Upper lobe of right lung (tissue), 1 donor: ENCODE results near the gene ENTPD8. TPM values are rescaled to one million over a fixed set of nuclear protein-coding genes. Genes with fewer than 3 reads are reported as not detected.
"Not testable (repeated sequence)": the region's sequence is repeated elsewhere in the genome, so short reads cannot be mapped to it uniquely, and the experiment has no call there.

ENCODE experiments used
- ATAC-seq: fragments of 200-7000 bp; cut with Tn5 transposase; one replicate; pipeline ENCODE4 v1.9.1; 2020; ENCODE audit warnings: mild to moderate bottlenecking, moderate library complexity
- DNase-seq: peaks from one replicate; pipeline ENCODE4 v3.0.0-alpha.2; 2020
- H3K27ac ChIP-seq: fragments of 200-600 bp; one replicate; pipeline ENCODE4 v1.8.0; 2022
- H3K27me3 ChIP-seq: fragments of 200-600 bp; one replicate; pipeline ENCODE4 v1.8.0; 2022; ENCODE audit warnings: mild to moderate bottlenecking
- H3K36me3 ChIP-seq: fragments of 200-600 bp; one replicate; pipeline ENCODE4 v1.8.0; 2022
- H3K4me1 ChIP-seq: fragments of 200-600 bp; one replicate; pipeline ENCODE4 v1.8.0; 2022
- H3K4me3 ChIP-seq: fragments of 200-600 bp; one replicate; pipeline ENCODE4 v1.8.0; 2022; ENCODE audit warnings: mild to moderate bottlenecking
- H3K9me3 ChIP-seq: fragments of 200-600 bp; one replicate; pipeline ENCODE4 v1.8.0; 2022
- intact Hi-C: fragments of 100-400 bp; cut with DNase I; formaldehyde crosslinking; loops from one replicate; pipeline ENCODE4 v1.11.0; 2022
- total RNA-seq: library from RNA; stranded (reverse); fragmentation: NEBNext Ultra II Directional; extraction: Animal tissue kit (Norgen Biotek cat#: 25700); gene quantifications from one replicate; pipeline ENCODE4 v1.2.1, GENCODE V29; 2021
- TF ChIP-seq, protein P1 (sequence below): fragments of 200-600 bp; IDR thresholded peaks from one replicate; pipeline ENCODE4 v1.8.0; 2022; ENCODE audit warnings: antibody characterized with exemption
- donor health status: DM: no; HTN: yes; CAD: no; lungs with severe emphysema.

Gene ENTPD8
- total RNA-seq, 1 donor from 2014 or later, result not detected

DNA sequence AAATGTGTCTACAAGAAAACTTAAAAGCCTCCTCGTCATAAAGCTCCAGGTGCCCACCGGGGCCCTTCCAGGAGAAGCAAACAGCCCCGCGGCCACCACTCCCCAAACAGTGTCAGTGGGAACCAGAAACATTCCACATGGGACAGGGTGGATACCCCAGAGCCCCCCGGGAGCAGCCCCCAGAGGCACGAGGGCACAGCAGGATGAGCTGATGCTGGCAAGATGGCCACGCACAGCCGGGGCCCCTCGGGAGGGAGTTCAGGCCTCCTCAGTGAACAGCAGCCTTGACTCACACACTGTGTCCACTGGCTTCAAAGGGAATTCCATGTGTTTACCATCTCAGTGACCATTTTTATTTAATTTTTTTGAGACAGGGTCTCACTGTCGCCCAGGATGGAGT, 28.7 kb downstream of the ENTPD8 start:
- ATAC-seq (no peak), DNase-seq (no peak)
- peaks cover 21% of the 10 kb centered on the region for H3K4me1 ChIP-seq
- no peaks in the 10 kb centered on the region for H3K9me3 ChIP-seq
- TF ChIP-seq, protein P1, sequence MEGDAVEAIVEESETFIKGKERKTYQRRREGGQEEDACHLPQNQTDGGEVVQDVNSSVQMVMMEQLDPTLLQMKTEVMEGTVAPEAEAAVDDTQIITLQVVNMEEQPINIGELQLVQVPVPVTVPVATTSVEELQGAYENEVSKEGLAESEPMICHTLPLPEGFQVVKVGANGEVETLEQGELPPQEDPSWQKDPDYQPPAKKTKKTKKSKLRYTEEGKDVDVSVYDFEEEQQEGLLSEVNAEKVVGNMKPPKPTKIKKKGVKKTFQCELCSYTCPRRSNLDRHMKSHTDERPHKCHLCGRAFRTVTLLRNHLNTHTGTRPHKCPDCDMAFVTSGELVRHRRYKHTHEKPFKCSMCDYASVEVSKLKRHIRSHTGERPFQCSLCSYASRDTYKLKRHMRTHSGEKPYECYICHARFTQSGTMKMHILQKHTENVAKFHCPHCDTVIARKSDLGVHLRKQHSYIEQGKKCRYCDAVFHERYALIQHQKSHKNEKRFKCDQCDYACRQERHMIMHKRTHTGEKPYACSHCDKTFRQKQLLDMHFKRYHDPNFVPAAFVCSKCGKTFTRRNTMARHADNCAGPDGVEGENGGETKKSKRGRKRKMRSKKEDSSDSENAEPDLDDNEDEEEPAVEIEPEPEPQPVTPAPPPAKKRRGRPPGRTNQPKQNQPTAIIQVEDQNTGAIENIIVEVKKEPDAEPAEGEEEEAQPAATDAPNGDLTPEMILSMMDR, result no peak
- no peaks in the 10 kb centered on the region for H3K36me3 ChIP-seq
- no peak overlapping the region for H3K4me3 ChIP-seq
- H3K27ac ChIP-seq, result peak overlapping the region; percentile 79
- H3K27me3 ChIP-seq, result no peaks in the 10 kb centered on the region
- intact Hi-C loops, result no loop called here

DNA sequence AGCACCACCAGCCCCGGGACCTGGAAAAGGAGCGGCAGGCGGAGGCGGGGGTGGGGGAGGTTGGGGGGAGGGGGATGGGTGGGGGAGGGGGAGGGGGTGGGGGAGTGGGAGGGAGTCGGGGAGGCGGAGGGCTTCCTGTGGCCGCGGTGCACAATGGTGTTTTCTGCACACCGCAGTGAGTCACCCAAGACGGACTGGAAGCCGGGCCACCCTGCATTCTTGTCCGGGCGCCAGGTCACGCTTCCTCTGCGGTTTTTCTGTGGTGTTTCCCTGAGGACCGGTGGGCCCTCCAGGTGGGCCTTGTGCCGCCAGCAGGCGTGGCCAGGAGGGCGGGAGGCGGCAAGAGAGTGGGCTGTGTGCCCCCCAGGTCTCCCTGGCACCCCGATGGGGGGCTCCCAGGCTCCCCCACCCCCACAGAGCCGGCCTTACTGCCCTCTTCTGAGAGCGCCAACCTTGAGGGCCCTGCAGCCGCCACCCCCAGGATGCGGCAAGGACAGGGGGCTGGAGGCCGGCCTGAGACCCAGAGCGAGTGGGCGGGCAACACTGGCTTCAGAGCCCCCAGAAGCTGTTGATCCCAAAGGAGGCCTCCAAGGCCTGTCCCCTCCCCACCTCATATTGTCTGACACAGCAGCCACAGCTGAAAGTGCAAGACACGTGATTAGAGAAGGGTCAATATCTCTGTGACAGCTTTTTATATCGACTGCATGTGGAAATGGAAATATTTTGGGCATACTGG, 29.3 kb downstream of the ENTPD8 start:
- peak; percentile 64 for ATAC-seq
- intact Hi-C loops, result no loop called here
- TF ChIP-seq, protein P1, result no peak
- peak overlapping the region; percentile 79 for H3K27ac ChIP-seq
- no peaks in the 10 kb centered on the region for H3K9me3 ChIP-seq
- H3K36me3 ChIP-seq, result no peaks in the 10 kb centered on the region
- H3K4me3 ChIP-seq, result no peak overlapping the region
- H3K4me1 ChIP-seq, result peaks cover 25% of the 10 kb centered on the region
- no peaks in the 10 kb centered on the region for H3K27me3 ChIP-seq
- DNase-seq, result peak; percentile 87

DNA sequence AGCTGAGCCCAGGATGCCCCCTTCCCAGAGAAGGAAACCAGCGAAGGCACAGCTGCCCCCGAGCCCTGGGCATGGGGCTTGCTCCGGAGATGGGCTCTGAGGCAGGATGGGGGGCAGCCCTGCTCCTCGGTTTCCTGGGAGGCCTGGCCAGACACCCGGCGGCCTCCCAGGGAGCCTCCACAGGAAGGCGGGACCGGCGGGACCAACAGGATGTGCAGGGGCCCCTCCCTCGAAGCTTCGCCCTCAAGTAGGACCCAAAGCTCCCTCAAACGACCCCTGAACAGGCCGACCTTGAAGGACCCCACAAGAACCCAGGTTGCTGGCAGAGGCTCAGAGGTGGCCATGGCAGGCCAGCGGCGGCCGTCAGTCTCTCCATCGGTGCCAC, 29.9 kb downstream of the ENTPD8 start:
- Histone ChIP-seq H3K27ac (peak overlapping the region; percentile 63), H3K9me3 (no peaks in the 10 kb centered on the region), H3K36me3 (no peaks in the 10 kb centered on the region), H3K4me1 (peaks cover 29% of the 10 kb centered on the region), H3K4me3 (peak overlapping the region; percentile 8), H3K27me3 (no peaks in the 10 kb centered on the region)
- TF ChIP-seq, protein P1, result no peak
- intact Hi-C loops, result no loop called here
- DNase-seq (no peak), ATAC-seq (no peak)

DNA sequence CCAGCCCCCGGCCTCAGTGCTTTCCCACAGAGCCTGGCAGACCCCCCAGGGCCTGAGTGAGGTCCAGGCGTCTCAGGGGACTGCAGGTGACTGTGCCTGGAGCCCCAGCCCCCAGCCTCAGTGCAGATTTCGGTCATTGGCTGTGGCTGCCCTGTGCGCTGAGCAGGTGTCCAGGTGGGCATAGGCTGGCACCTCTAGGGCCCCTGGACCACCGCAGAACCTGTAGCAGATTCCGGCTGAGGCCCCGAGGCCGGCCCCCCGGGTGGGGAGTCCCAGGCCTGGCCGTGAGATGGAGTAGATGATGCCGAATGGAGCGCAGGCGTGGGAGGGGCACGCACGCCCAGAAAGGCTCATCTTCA, 30.3 kb downstream of the ENTPD8 start:
- no peaks in the 10 kb centered on the region for H3K9me3 ChIP-seq
- peak overlapping the region; percentile 8 for H3K4me3 ChIP-seq
- intact Hi-C loops, result no loop called here
- ATAC-seq (no peak), DNase-seq (no peak)
- no peaks in the 10 kb centered on the region for H3K36me3 ChIP-seq
- peaks cover 30% of the 10 kb centered on the region for H3K4me1 ChIP-seq
- H3K27ac ChIP-seq, result peak overlapping the region; percentile 63
- H3K27me3 ChIP-seq, result no peaks in the 10 kb centered on the region
- TF ChIP-seq, protein P1, result no peak

DNA sequence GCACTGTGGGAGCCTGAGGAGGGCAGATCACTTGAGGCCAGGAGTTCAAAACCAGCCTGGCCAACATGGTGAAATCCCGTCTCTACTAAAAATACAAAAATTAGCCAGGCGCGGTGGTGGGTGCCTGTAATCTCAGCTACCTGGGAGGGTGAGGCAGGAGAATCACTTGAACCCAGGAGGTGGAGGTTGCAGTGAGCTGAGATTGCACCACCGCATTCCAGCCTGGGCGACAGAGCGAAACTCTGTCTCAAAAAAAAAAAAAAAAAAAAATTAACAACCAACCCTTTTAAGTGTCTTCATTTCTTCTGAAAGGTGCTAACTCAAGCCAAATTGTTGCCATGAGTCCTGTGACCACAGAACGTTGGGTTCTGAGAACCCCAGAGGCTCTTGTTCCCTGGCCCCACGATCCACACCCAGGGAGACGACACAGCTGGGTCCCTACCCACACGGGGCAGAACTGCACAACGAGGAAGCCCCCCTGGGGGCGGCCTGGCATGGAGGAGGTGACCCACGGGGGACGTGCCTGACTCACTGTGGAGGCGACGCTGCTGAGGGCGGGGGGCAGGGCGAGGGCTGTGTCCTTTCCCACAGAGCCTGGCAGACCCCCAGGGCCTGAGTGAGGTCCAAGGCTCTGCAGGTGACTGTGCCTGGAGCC, 30.8 kb downstream of the ENTPD8 start:
- Histone ChIP-seq H3K4me1 (peaks cover 30% of the 10 kb centered on the region), H3K27ac (peak overlapping the region; percentile 63)
- intact Hi-C loops, H3K9me3 ChIP-seq, ATAC-seq, H3K4me3 ChIP-seq, H3K27me3 ChIP-seq, DNase-seq, H3K36me3 ChIP-seq: not testable (repeated sequence)

DNA sequence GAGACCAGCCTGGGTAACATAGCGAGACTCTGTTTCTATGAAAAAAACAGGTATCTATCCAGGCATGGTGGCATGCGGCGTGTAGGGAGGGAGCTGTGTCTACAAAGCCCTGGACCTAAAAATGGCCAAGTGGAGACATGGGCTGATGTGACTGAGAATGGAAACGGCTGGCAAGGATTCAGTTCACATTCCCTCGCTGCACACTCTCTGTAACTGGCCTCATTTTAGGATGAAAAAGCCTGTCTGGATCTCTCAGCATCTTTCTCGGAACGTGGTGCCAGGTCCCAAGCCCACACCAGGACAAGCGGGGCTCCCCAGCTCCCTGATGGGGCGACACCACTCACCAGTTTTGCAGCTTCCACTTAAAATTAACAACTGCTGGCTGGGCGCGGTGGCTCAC, 31.6 kb downstream of the ENTPD8 start:
- H3K27ac ChIP-seq, result no peak overlapping the region
- intact Hi-C loops, result loop anchor here (10.0 kb wide), 1 partner anchor 115 kb away; no protein-coding TSS in a partner anchor
- H3K36me3 ChIP-seq, result no peaks in the 10 kb centered on the region
- ATAC-seq (no peak), DNase-seq (no peak)
- peaks cover 30% of the 10 kb centered on the region for H3K4me1 ChIP-seq
- H3K9me3 ChIP-seq, result no peaks in the 10 kb centered on the region
- TF ChIP-seq, protein P1, result no peak
- H3K4me3 ChIP-seq, result no peak overlapping the region
- H3K27me3 ChIP-seq, result no peaks in the 10 kb centered on the region
